Osteocyte (in vitro differentiated cells): ENCODE results near the gene SND1. TPM values are rescaled to one million over a fixed set of nuclear protein-coding genes. Genes with fewer than 3 reads are reported as not detected.

ENCODE experiments used
- DNase-seq: peaks from one replicate; pipeline ENCODE4 v3.0.0; 2021; ENCODE audit warnings: mixed read lengths; ENCODE audit not compliant: unreplicated experiment; ENCODE audit errors: extremely low spot score
- H3K27ac Mint-ChIP-seq: one replicate; pipeline ENCODE4 v1.8.0; 2021; ENCODE audit warnings: mild to moderate bottlenecking, mixed read lengths; ENCODE audit not compliant: unreplicated experiment
- H3K27me3 Mint-ChIP-seq: one replicate; pipeline ENCODE4 v1.8.0; 2021; ENCODE audit warnings: mixed read lengths; ENCODE audit not compliant: unreplicated experiment
- H3K36me3 Mint-ChIP-seq: one replicate; pipeline ENCODE4 v1.8.0; 2021; ENCODE audit warnings: mixed read lengths; ENCODE audit not compliant: unreplicated experiment
- H3K4me1 Mint-ChIP-seq: one replicate; pipeline ENCODE4 v1.8.0; 2021; ENCODE audit warnings: mixed read lengths; ENCODE audit not compliant: unreplicated experiment
- H3K4me3 Mint-ChIP-seq: one replicate; pipeline ENCODE4 v1.8.0; 2021; ENCODE audit warnings: mild to moderate bottlenecking, moderate library complexity, mixed read lengths; ENCODE audit not compliant: unreplicated experiment
- H3K9me3 Mint-ChIP-seq: one replicate; pipeline ENCODE4 v1.8.0; 2021; ENCODE audit warnings: mixed read lengths; ENCODE audit not compliant: unreplicated experiment
- total RNA-seq: library from RNA; stranded (reverse); gene quantifications from 2 replicates; pipeline ENCODE4 v1.2.1, GENCODE V29; 2021
- TF ChIP-seq, protein P1 (sequence below): fragments of 200-600 bp; sonication (generic); IDR thresholded peaks from 2 replicates; pipeline ENCODE4 v1.5.0; 2021; ENCODE audit warnings: antibody characterized with exemption, mild to moderate bottlenecking, moderate library complexity

The SND1 gene
- total RNA-seq, 1 donor from 2014 or later, result 229 TPM

DNA sequence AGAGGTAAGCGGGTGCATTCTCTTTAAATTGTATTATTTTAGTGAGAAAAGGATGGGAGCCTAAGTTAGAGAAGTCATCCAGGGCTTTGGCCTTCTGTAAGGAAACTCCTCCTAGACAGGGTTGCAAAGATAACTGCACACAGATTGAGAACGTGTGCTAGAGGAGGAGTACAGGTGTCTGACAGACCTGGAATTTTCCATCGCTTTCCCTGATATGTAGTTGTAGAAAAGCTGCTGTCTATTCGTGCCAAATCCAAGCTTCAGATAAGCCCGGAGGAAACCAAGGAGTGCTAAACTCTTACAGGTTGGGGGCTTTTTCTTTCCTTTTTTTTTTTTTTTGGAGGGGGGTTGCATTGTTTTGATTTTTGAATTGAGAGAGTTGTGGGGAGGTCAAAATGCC is 356.1 kb downstream of the SND1 start:
- H3K36me3 Mint-ChIP-seq, result peaks cover 2% of the 10 kb centered on the region
- peaks cover 8% of the 10 kb centered on the region for H3K4me1 Mint-ChIP-seq
- TF ChIP-seq, protein P1, sequence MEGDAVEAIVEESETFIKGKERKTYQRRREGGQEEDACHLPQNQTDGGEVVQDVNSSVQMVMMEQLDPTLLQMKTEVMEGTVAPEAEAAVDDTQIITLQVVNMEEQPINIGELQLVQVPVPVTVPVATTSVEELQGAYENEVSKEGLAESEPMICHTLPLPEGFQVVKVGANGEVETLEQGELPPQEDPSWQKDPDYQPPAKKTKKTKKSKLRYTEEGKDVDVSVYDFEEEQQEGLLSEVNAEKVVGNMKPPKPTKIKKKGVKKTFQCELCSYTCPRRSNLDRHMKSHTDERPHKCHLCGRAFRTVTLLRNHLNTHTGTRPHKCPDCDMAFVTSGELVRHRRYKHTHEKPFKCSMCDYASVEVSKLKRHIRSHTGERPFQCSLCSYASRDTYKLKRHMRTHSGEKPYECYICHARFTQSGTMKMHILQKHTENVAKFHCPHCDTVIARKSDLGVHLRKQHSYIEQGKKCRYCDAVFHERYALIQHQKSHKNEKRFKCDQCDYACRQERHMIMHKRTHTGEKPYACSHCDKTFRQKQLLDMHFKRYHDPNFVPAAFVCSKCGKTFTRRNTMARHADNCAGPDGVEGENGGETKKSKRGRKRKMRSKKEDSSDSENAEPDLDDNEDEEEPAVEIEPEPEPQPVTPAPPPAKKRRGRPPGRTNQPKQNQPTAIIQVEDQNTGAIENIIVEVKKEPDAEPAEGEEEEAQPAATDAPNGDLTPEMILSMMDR, result no peak
- no peak for DNase-seq
- no peaks in the 10 kb centered on the region for H3K9me3 Mint-ChIP-seq
- H3K27ac Mint-ChIP-seq, result no peak overlapping the region
- no peak overlapping the region for H3K4me3 Mint-ChIP-seq
- H3K27me3 Mint-ChIP-seq, result no peaks in the 10 kb centered on the region

DNA sequence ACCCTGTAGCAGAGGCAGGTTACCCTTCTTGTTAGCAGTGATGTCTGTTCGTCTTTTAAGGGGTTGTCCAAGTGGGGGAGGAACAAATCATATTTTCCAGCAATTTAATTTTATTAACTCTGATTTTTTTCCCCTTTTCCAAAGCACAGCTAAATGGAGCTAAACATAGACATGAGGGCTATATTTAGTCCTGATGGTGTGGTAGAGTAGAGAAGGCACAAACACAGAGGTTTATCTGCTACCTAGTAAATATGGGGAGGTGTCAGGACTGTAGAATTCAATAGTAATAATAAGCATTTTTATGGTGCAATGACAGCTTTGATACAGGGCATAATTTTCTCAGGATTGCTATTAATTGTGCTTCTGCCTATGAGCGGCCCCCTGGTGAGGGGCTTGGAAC is 356.8 kb downstream of the SND1 start:
- TF ChIP-seq, protein P1, result no peak
- DNase-seq, result no peak
- peaks cover 2% of the 10 kb centered on the region for H3K36me3 Mint-ChIP-seq
- H3K9me3 Mint-ChIP-seq, result no peaks in the 10 kb centered on the region
- no peak overlapping the region for H3K4me3 Mint-ChIP-seq
- H3K4me1 Mint-ChIP-seq, result peaks cover 8% of the 10 kb centered on the region
- H3K27ac Mint-ChIP-seq, result no peak overlapping the region
- H3K27me3 Mint-ChIP-seq, result no peaks in the 10 kb centered on the region

DNA sequence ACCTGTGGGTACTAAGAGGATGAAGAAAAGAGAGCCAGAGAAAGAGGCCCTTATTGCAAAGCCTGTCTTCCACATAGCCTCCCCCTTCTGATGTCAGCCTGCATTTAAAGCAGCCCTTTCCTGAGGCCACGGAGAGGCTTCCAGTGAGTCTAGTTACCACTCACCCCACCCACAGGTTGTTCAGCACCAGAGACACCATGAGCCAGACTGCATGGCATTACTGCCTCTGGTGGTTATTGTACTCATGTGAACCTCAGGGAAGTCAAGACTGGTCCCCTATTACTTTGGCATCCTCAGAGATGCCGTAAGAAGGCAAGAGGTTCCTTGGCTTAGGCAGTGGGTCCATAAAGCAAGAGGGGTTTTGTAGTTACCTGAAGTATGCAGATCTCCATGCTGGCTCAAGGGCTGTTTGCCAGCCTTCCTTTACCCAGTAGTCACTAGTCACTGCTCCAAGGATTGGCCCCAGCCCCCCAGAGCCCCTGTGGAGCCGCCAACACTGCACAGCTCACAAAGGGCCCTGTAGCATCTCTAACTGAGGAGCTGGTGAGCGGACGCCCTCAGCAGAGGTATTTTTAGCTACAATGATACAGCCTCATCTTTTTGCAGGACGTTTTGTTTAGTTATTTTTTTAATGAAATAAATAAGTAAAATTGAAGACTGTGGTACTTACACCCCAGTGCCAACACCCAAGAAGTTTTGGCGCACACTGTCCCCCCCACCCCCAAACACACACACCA is 358.6 kb downstream of the SND1 start:
- TF ChIP-seq, protein P1, result no peak
- Mint-ChIP-seq H3K27ac (no peak overlapping the region), H3K4me1 (peaks cover 8% of the 10 kb centered on the region), H3K36me3 (peaks cover 2% of the 10 kb centered on the region), H3K4me3 (no peak overlapping the region), H3K9me3 (no peaks in the 10 kb centered on the region), H3K27me3 (no peaks in the 10 kb centered on the region)
- DNase-seq, result no peak

DNA sequence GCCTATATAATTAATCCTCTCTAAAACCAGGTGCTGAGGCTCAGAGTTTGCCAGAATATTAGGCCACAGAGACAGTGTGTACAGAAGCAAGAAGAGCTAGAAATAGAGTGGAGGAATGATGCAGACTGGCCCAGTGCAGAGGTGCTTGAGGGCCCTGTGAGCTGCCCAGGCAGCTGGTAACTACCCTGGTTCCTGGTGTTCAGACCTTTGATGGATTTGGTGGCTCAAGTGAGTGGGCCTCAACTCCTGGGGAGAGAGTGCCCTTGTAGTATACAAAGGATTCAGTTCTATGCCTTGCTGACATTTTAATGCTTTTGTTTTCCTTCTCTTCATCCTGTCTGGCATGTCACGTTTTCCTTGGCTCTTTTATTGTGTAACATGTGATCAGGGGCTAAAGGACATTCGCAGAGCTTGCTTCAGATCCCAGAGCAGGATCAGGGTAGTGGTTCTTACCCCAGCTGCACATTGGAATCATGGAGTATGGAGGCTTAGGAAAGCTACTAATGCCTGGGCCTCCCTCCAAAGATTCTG is 359.2 kb downstream of the SND1 start:
- Mint-ChIP-seq H3K4me3 (no peak overlapping the region), H3K4me1 (peaks cover 8% of the 10 kb centered on the region), H3K9me3 (no peaks in the 10 kb centered on the region), H3K27ac (peak overlapping the region; percentile 53), H3K36me3 (no peaks in the 10 kb centered on the region), H3K27me3 (no peaks in the 10 kb centered on the region)
- DNase-seq, result no peak
- TF ChIP-seq, protein P1, result no peak

DNA sequence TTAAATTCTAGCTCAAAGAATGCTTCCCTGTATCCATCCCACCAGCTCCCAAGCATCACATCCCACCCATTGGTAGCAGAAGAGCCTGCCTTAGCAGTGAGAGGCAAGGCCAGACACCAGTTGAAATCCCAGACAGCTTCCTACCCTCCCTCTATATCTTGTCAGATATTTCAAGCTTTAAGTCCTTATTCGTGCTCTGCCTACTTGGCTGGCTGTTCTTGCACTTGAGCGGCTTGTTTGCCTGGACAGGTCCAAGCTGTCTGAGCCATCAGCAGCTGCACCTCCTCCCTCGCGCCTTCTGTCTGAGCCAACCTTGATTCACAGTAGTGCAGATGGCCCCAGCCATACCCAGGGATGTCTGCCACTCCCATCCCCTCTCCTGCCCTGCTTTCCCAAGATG is 362.8 kb downstream of the SND1 start:
- TF ChIP-seq, protein P1, result no peak
- Mint-ChIP-seq H3K27ac (no peak overlapping the region), H3K9me3 (no peaks in the 10 kb centered on the region), H3K4me3 (no peak overlapping the region), H3K27me3 (no peaks in the 10 kb centered on the region), H3K36me3 (no peaks in the 10 kb centered on the region), H3K4me1 (peaks cover 28% of the 10 kb centered on the region)
- no peak for DNase-seq
